IPS DF 6.9 (cell line): ENCODE measurements around the gene COL27A1.

Experiments
- DNase-seq: peaks from one replicate; pipeline ENCODE4 v3.0.0-alpha.2; 2013; ENCODE audit warnings: low read depth, low spot score
- H3K27ac ChIP-seq: one replicate; pipeline ENCODE4 v1.5.1; 2013; ENCODE audit warnings: low read length, control low read depth
- H3K27me3 ChIP-seq: 2 replicates; pipeline ENCODE4 v1.6.1; 2013; ENCODE audit warnings: mild to moderate bottlenecking, low read length; ENCODE audit not compliant: control insufficient read depth, insufficient read depth
- H3K36me3 ChIP-seq: 2 replicates; pipeline ENCODE4 v1.6.1; 2013; ENCODE audit warnings: low read length; ENCODE audit not compliant: control insufficient read depth, insufficient read depth
- H3K4me1 ChIP-seq: 2 replicates; pipeline ENCODE4 v1.6.1; 2013; ENCODE audit warnings: low read length; ENCODE audit not compliant: control insufficient read depth, insufficient read depth
- H3K4me3 ChIP-seq: 2 replicates; pipeline ENCODE4 v1.5.1; 2013; ENCODE audit warnings: mild to moderate bottlenecking, low read length
- H3K9me3 ChIP-seq: 2 replicates; pipeline ENCODE4 v1.6.1; 2013; ENCODE audit warnings: low read length, inconsistent platforms; ENCODE audit not compliant: control insufficient read depth, insufficient read depth
- WGBS: extraction: QIAGEN DNeasy Blood & Tissue Kit; methylation state at CpG from one replicate; pipeline ENCODE4 v1.1.7; 2013; ENCODE audit warnings: mixed read lengths, missing lambda C conversion rate; ENCODE audit not compliant: insufficient read length, insufficient coverage; 5-methylcytosine and 5-hydroxymethylcytosine counted together

The COL27A1 gene

DNA sequence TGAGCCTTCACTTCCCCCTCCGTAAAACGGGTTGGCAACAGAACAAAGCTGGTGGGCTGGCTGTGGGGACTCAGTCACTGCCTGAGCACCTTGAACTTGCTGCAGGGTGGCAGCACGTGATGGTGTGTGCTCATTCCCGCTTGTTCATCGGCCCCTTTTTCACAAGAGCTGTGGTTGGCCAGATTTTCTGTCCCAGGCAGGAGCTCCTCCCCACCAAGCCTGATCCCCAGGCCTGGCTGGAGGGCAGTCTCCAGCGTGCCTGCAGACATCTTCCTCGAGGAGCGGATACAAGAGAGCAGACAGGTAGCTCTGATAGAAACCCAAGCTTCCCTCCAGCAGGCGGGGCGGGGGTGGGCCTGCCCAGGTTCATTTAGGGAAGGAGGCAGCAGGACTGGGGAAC lies 105.7 kb downstream of the COL27A1 start:
- Histone ChIP-seq H3K36me3 (no peaks in the 10 kb centered on the region), H3K27me3 (no peaks in the 10 kb centered on the region), H3K4me3 (no peak overlapping the region), H3K9me3 (no peaks in the 10 kb centered on the region), H3K27ac (no peak overlapping the region), H3K4me1 (0 out of 2 replicates have a peak, but pooled peaks cover 1% of the 10 kb centered on the region)
- no CpG with 5 or more reads among the region's 10 CpGs for WGBS
- no peak for DNase-seq

DNA sequence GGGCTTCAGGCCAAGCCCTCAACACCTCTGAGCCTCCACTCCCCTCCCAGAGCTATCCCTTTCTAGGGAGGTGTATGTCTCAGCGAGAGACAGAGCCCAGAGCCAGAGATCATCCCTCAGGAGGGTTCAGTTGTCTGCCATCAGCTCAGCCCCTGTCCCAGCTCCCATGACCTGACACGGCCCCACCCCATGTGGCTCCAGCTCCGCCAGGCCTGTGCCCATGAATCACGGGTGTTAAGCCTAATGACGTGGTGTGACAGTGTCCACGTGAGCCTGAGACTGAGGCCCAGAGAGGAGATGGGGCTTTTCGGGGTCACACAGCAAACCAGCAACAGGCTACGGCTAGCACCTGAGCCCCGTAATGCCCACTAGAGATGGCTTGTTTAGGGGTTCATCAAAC lies 106.7 kb downstream of the COL27A1 start:
- Histone ChIP-seq H3K9me3 (no peaks in the 10 kb centered on the region), H3K27me3 (no peaks in the 10 kb centered on the region), H3K4me1 (0 out of 2 replicates have a peak, but pooled peaks cover 1% of the 10 kb centered on the region), H3K36me3 (no peaks in the 10 kb centered on the region), H3K4me3 (no peak overlapping the region), H3K27ac (no peak overlapping the region)
- WGBS = no CpG with 5 or more reads among the region's 9 CpGs
- DNase-seq = no peak

DNA sequence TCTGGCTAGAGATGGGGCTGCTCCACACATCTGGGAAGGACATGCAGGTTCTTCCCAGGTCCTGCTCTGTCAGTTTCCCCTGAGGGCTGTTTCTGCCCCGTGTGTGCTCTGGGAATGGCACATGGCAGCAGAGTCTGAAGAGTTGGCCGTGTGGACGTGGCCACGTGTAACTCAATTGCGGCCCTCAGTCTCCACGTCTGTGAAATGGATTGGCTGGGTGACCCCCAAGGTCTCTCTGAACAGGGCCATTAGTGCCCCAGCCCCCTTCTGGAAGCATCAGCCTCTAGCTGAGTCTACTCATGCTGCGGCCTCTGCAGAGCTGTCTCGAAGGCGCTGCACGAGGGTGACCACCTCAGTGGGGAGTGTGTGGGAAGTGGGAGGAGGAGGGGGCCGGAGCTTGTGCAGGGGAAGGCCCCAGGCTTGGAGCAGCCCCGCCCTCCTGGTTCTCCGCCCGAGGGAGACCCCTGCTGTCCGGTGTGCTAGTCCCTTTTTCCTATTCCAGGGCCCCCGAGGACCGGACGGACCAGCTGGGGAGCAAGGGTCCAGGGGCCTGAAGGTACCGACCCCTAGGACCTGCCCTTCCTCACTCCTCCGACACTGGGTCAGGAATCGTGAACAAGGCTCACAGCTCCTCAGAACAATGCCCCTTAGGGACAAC lies 108.6 kb downstream of the COL27A1 start:
- WGBS = no CpG with 5 or more reads among the region's 21 CpGs

DNA sequence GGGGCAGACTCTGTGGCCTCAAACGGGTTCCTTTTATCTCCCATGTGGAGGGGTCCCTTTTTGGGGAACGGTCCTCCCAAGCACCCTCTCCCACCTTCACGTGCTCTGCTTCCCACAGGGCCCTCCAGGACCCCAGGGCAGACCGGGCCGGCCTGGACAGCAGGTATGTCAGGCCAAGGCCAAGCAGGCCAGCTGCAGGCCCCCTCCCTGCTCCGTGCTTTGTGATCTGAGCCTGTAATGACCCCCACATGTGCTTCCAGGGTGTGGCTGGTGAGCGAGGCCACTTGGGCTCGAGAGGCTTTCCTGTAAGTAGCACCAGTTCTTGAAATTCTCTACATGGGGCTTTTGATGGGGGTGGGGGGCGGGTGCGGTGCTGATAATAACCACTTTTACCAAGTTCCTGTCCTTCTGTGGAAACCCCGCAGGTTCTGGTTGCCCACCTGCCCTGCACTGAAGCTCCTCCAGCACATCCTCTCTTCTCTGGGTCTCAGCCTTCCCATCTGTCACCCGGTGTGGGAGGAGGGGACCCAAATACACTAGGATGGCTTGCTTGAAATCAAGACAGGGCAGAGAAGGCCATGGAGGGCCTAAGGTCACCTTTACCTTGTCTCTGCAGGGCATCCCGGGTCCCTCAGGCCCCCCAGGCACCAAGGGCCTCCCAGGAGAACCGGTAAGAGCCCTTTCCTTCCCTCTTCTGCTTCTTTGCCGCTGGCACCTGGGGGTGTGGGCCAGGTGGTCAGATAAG lies 109.6 kb downstream of the COL27A1 start:
- DNase-seq = no peak
- Histone ChIP-seq H3K36me3 (no peaks in the 10 kb centered on the region), H3K4me1 (0 out of 2 replicates have a peak, but pooled peaks cover 1% of the 10 kb centered on the region), H3K27ac (no peak overlapping the region), H3K9me3 (no peaks in the 10 kb centered on the region), H3K4me3 (no peak overlapping the region), H3K27me3 (no peaks in the 10 kb centered on the region)
- WGBS = no CpG with 5 or more reads among the region's 15 CpGs

More for the DNA sequence above, 108.6 kb downstream of the COL27A1 start:
- 0 out of 2 replicates have a peak, but pooled peaks cover 1% of the 10 kb centered on the region for H3K4me1 ChIP-seq
- no peaks in the 10 kb centered on the region for H3K9me3 ChIP-seq
- no peak overlapping the region for H3K27ac ChIP-seq
- no peaks in the 10 kb centered on the region for H3K36me3 ChIP-seq
- H3K27me3 ChIP-seq = no peaks in the 10 kb centered on the region
- no peak for DNase-seq
- H3K4me3 ChIP-seq = no peak overlapping the region

DNA sequence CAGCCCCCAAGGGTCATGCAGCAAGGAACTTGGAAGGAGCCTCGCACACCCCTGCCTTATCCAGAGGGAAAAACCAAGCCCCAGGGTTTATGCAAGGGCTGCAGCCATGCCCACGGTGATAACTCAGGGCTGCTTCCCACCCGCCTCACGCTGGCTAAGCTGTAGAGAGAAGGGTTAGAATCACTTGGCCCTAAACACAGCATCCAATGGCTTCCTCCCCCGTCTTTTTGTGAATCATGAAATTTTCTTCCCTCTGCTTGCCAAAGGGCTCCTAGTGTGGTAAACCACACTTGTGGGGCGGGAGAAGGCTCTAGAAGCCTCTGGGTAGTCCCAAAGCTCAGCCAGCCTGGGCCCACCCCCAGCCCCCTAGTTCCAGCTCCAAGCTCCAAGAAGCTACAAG lies 111.6 kb downstream of the COL27A1 start:
- H3K27ac ChIP-seq = no peak overlapping the region
- no CpG with 5 or more reads among the region's 6 CpGs for WGBS
- no peak for DNase-seq
- no peaks in the 10 kb centered on the region for H3K36me3 ChIP-seq
- H3K27me3 ChIP-seq = no peaks in the 10 kb centered on the region
- no peaks in the 10 kb centered on the region for H3K9me3 ChIP-seq
- H3K4me3 ChIP-seq = no peak overlapping the region
- H3K4me1 ChIP-seq = no peaks in the 10 kb centered on the region

DNA sequence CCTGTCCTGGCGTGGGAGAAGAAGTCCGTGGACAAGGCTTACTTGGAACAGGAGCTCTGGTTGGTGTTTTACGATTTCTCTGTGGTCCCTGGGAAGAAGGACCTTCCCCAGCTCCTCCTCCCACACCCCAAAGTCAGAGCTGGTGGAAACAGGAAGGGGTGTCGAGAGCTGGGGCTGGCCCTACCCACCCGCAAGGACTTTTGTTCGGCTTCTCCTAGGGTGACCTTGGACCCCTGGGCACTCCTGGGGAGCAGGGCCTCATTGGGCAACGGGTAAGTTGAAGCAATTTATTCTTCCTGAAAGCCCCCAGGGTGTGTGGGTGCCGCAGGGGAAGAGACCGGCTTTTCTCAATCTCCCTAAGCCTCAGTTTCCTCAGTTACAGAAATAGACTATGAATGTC lies 113.7 kb downstream of the COL27A1 start:
- Histone ChIP-seq H3K36me3 (no peaks in the 10 kb centered on the region), H3K27ac (no peak overlapping the region), H3K4me1 (no peaks in the 10 kb centered on the region), H3K27me3 (no peaks in the 10 kb centered on the region), H3K9me3 (no peaks in the 10 kb centered on the region), H3K4me3 (no peak overlapping the region)
- no CpG with 5 or more reads among the region's 9 CpGs for WGBS
- no peak for DNase-seq

DNA sequence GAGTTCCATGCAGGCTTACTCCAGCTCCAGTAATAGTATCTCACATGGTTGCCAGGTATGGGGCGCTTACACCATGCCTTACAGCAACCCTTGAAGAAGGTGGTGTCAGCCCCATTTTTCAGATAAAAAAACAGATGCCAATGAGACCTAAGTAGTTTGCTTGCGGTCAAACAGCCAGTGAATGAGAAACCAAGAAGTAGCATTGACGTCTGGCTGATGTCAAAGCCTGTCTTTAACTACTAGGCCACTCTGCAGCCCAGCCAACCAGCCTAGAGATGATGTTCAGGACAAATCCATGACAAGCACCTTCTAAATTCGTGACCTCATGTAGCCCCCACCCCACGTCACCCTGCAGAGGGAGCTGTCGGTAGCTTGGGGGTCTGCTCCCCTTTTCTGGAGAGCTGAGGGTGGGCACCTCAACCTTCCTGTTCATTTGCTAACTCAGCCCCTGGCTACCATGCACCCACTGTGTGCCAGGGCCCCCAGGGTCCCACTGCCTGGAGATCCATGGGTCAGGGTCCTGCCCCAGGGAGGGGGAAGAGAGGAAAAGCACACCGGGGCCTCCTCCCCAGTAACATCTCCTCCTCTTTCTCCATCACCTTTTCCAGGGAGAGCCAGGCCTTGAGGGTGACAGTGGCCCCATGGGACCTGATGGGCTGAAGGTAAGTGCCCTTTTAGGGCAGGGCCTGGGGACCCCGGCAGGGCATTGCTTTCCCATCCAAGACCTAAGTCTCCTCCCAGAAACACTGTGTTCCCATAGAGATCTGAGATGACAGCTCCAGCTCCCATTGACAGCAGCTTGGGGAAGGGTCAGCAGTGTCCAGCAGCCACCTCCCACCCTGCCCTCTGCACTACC lies 115.0 kb downstream of the COL27A1 start:
- Histone ChIP-seq H3K4me1 (no peaks in the 10 kb centered on the region), H3K4me3 (no peak overlapping the region), H3K27me3 (no peaks in the 10 kb centered on the region), H3K9me3 (no peaks in the 10 kb centered on the region), H3K27ac (no peak overlapping the region), H3K36me3 (no peaks in the 10 kb centered on the region)
- no CpG with 5 or more reads among the region's 8 CpGs for WGBS
- no peak for DNase-seq

DNA sequence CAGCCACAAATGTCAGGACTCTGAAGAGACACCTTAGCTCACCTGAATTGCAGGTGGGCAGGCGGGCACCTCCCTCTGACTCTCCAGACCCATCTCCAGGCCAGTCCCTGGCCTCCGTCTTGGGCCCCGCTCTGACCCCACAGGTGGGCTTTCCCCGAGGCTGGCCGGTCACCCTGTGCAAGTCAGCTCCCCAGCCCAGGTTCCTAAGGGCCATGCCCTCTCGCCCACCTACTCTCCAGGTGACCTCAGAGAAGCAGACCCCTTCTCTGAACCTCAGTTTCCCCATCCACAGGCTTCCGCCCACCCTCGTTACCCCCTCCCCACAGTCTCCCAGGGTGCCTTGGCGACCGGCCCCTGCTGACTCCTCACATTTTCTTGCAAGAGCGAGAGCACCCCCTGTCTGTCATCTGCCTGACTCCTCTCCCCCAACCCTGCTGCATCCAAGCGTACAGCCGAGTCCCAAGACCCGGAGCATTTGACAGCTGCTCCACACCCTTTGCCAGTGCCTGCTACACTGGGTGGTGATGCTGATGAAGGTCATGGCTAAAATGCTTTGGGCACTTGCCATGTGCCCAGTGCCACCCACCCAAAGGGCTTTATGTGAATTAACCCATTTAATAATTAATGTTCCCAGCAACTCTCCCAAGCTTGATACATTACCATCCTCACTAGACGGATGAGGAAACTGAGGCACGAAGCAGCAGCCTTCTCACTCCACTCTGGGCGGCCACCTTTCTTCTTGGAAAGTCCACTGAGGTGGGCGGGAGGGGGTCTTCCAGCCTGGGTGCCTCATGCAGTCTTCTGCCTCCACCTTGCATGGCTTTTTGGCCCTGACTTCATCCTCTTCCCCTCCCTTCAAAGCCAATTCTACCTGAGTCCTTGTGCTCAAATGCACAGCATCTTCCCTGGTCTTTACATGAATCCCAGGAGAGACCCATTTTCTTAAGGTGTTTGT lies 116.5 kb downstream of the COL27A1 start:
- no CpG with 5 or more reads among the region's 18 CpGs for WGBS
- no peaks in the 10 kb centered on the region for H3K36me3 ChIP-seq
- H3K27me3 ChIP-seq = no peaks in the 10 kb centered on the region

DNA sequence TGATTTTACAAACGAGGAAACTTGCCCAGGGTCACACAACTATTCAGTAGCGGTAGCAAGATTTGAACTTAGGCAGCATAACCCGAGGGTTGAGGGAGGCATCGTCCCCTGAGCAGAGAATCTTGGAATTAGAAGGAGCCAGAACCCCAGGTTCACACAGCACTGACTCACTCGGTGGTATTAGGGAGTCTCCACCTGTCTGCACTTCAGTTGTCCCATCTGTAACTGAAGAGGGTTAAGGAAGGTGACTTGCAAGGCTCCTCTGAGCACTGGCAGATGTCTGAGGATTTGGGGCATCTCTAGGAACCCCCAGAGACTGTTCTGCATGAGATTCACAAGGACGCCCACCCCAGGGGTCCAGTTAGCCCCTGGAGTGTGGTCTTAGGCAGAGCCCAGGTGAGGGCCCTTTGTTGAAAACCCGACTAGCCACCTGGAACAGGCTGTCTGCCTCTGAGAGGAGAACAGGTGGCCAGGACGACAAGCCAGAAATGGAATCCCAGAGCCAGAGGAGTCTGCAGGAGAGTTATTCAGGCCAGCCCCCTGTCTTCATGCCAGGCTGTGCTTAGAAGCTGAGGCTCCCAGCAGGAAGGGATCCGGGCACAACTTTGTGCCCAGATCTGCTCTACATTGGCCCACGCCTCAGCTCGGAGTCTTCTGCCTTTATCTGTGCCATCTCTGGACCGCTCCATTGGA lies 117.5 kb downstream of the COL27A1 start:
- no peaks in the 10 kb centered on the region for H3K4me1 ChIP-seq
- no peak overlapping the region for H3K27ac ChIP-seq
- no peak overlapping the region for H3K4me3 ChIP-seq
- H3K9me3 ChIP-seq = no peaks in the 10 kb centered on the region
- WGBS = no CpG with 5 or more reads among the region's 12 CpGs
- H3K27me3 ChIP-seq = no peaks in the 10 kb centered on the region
- no peaks in the 10 kb centered on the region for H3K36me3 ChIP-seq
- DNase-seq = no peak

More for the DNA sequence above, 116.5 kb downstream of the COL27A1 start:
- Histone ChIP-seq H3K4me3 (no peak overlapping the region), H3K27ac (no peak overlapping the region), H3K9me3 (no peaks in the 10 kb centered on the region), H3K4me1 (no peaks in the 10 kb centered on the region)
- DNase-seq = no peak
